Activated CD8-positive, alpha-beta memory T cell treated with anti-CD3 and anti-CD28 coated beads for 48 hours (primary cell): ENCODE results near the gene GRB2.
"Not testable (repeated sequence)": the region's sequence is repeated elsewhere in the genome, so short reads cannot be mapped to it uniquely, and the experiment has no call there.

ENCODE experiments used
- DNase-seq, 3 experiments: peaks; one replicate each; pipeline ENCODE4 v3.0.0-alpha.2; 2020; ENCODE audit warnings: low read depth in 2 of 3, low spot score in 2 of 3

GRB2 gene

GRCh38 chr17:75353176-75353575 is 52.3 kb downstream of the GRB2 start:
- no peak for DNase-seq

- DNase-seq: no peak
Observed at GRCh38 chr17:75352079-75352569, 53.4 kb downstream of the GRB2 start.

DNA sequence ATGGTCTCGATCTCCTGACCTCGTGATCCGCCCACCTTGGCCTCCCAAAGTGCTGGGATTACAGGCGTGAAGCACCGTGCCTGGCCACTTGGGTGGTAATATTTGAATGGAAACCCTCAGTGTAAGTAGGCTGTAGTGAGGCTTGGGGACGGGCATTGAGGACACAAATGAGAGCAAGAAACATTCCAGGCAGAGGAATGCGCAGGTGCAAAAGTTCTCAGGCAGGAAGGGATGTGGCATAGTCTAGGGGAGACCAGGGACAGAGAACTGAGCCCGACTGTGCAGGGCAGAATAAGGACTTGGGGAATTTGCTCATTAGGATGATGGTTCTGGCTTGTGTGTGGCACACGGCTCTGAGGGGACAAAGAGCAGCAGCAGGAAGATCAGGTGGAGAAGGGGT is 54.8 kb downstream of the GRB2 start:
- no peak for DNase-seq

- DNase-seq: no peak
Observed at GRCh38 chr17:75350029-75350428, 55.4 kb downstream of the GRB2 start.

DNA sequence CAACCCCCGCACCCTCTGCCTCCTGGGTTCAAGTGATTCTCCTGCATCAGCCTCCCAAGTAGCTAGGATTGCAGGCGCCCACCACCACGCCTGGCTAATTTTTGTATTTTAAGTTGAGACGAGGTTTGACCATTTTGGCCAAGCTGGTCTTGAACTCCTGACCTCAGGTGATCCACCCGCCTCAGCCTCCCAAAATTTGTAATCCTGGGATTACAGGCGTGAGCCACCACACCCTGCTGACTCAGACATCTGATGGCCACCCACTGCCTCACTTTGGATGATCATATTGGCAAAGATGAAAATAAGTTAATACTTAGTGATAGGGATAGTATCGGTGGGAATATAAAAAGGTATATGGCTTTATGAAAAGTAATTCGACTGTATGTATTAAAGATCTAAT is 55.9 kb downstream of the GRB2 start:
- no peak for DNase-seq

DNA sequence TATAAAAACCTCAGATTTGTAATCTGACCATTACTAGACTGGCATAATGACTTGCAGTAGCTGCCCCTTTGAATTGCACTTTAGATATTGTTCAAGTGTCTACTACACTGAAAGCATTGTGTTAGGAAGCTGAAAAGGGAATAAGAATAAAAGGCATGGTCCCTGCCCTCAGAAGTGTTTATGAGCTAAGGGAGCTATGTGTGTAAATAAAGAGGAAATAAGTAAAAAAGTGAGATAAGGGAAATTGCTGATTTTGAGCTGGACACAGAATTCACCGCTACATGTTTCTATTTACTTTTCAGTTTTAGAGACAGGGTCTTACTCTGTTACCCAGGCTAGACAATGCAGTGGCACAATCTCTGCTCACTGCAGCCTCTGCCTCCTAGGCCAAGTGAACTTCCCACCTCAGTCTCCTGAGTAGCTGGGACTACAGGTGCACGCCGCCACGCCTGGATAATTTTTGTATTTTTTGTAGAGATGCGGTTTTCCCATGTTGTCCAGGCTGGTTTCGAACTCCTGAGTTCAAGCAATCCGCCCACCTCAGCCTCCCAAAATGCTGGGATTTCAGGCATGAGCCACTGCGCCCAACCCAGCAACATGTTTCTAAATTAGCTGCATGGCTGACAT is 57.0 kb downstream of the GRB2 start:
- no peak for DNase-seq

- DNase-seq: no peak
Observed at GRCh38 chr17:75346906-75347305, 58.6 kb downstream of the GRB2 start.

DNA sequence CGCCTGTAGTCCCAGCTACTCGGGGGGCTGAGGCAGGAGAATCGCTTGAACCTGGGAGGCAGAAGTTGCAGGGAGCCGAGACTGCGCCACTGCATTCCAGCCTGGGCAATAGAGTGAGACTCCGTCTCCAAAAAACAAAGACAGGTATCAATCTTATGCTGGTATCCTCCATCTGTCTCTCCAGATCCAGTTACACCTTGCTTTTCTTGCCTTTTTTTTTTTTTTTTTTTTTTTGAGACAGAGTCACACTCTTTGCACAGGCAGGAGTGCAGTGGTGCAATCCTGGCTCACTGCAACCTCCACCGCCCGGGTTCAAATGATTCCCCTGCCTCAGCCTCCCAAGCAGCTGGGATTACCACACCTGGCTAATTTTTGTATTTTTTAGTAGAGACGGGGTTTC is 59.1 kb downstream of the GRB2 start:
- not testable (repeated sequence) for DNase-seq

- peak in 1 of 3 experiments; percentile 54 for DNase-seq
Observed at GRCh38 chr17:75345514-75346167, 59.8 kb downstream of the GRB2 start.

- DNase-seq: no peak
Observed at GRCh38 chr17:75344666-75345065, 60.8 kb downstream of the GRB2 start.

DNA sequence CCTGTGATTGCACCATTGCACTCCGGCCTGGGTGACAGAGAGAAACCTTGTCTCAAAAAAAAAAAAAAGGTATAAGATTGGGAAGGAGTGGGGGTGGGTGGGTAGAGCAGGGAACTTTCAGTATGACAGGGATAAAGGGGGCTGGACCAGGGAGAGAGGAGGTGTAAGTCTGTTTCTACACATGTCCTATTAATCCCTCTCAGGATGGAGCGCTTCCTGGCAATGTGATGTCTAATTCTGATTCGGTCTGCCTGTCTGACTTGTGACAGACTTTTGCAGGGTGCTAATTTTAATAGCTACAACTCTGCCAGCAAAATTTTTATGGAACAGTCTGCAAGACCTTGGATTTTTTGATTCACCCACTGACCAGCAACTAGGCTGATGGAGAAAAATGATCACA is 62.5 kb downstream of the GRB2 start:
- DNase-seq: no peak

DNA sequence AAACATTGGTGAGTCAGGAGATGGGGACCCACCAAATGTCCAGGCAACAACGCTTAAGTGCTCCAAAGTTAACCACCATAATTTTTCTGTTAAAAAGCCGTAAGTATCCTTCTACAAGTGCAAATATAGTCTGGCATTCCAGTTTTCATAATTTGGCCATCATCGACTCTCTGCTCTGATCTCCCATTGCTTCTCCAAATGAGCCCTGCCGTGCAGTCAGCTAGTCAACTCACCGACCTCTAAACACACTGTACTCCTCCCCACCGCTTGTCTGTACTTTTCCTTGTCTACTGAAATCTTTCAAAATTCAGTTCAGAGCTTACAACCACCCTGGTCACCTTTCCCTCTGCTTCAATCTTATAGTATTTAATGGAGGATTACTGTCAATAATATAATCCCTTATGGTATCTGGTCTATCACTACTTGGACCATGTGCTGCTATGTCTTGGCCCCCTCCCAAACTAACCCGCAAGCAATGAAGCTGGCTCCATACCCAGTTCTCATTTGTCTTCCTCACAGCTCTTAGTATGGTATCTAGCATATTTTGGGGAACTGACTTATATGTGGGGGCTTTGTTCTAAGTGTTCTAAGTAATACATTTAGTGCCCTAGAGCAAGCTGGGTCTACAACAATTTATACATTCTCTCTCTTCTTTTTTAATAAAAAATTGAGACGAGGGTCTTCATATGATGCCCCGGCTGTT is 63.5 kb downstream of the GRB2 start:
- no peak for DNase-seq

DNA sequence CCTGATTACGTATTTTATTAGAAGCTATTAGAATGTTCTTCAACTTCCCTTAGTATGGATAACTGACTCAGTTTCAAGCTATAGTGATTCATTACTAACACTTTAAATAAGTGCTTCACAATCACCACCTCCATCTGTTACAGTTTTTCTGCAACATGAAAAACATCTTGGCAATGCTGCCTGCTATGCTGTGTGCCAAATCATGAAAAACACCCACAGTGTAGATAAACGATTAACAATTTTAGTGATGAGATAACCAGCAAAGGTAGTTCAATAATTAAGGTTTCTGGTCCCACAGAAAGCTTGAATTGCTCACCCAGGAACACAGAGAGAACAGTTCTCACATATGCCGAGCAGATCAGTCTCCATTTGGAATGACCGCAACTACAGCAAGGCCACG is 64.8 kb downstream of the GRB2 start:
- no peak for DNase-seq

DNA sequence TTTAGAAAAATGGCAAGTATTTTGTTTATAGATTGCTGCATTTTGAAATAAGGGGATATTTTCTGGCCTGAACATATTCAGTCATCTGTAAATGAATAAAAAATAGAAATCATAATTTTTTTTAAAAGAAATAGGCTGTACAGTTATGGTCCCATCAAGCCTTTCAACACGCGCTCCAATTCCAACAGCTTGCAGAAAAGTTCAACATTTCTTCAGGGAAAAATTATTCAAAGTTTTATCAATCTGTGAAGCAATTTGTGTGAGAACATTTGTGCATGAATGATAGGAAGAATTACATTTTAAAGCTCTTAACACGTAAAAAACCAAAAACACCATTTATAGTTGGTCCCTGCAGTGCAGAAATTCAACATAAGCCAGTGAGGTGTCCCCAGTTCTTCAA is 65.5 kb downstream of the GRB2 start:
- DNase-seq: no peak

DNA sequence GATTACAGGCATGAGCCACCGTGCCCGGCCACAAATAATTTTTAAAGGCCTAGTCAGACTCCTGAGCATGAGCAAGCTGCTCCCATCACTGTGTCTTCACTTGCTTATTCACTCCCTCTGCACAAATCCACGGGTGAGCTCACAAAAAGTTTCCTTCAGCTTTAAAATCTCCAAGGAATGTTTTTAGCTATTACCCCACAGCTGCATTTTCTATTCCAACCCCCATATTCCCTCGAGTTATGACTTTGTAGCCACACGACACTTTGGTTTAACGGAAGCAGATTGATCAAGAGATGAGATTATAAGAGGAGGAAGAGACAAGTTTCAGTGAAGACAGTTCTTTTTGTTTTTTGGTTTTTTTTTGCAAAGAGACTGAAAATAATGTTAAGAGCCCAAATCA is 67.1 kb downstream of the GRB2 start:
- no peak for DNase-seq

GRCh38 chr17:75335315-75335714 is 70.2 kb downstream of the GRB2 start:
- DNase-seq: no peak

DNA sequence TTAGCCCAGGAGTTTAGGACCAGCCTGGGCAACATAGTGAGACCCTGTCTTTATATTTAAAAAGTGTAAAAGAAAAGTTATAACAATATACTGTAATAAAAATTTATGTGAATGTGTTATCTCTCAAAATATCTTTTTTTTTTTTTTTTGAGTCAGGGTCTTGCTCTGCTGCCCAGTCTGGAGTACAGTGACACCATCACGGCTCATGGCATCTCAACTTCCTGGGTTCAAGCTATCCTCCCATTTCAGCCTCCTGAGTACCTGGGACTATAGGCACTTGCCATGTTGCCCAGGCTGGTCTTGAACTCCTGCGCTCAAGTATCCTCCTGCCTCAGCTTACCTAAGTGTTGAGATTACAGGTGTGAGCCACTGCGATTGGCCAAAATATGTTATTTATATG is 70.8 kb downstream of the GRB2 start:
- DNase-seq: no peak

GRCh38 chr17:75331671-75332070 is 73.8 kb downstream of the GRB2 start:
- no peak for DNase-seq

GRCh38 chr17:75327757-75328156 is 77.7 kb downstream of the GRB2 start:
- DNase-seq: no peak

GRCh38 chr17:75326226-75326848 is 79.1 kb downstream of the GRB2 start:
- DNase-seq: no peak

DNA sequence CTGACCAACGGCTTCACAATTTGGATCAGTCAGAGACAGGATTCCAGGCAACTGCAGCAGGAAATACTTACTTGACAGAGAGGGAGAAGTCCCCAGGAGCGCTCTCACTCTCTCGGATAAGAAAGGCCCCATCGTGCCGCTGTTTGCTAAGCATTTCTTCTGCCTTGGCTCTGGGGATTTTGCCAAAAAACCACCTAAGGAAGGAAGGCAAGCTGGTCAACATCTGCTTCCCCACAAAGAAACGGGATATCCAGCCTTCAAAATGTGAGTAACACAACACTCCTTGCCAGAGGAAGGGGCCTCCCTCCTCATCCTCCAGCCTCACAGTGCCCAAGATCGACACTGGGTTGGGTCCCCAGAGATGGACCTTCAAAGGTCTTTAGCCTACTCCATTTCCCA is 79.7 kb downstream of the GRB2 start:
- no peak for DNase-seq

- DNase-seq: no peak
Observed at GRCh38 chr17:75325348-75325747, 80.1 kb downstream of the GRB2 start.
